Kidney glomerular epithelial cell (primary cell): ENCODE results near the gene HSD3B1.
"Not testable (repeated sequence)": the region's sequence is repeated elsewhere in the genome, so short reads cannot be mapped to it uniquely, and the experiment has no call there.

ENCODE experiments used
- DNase-seq: peaks from one replicate; lab custom pipeline; 2025; lab: John Stamatoyannopoulos, UW

HSD3B1 gene

GRCh38 chr1:119490925-119491324 lies 16.1 kb upstream of the HSD3B1 start:
- no peak for DNase-seq

- DNase-seq = no peak
Measured at GRCh38 chr1:119492763-119493162, 14.2 kb upstream of the HSD3B1 start.

GRCh38 chr1:119504831-119505230 lies 2.2 kb upstream of the HSD3B1 start:
- DNase-seq = no peak

- DNase-seq = no peak
Measured at GRCh38 chr1:119510046-119510445, 3.0 kb downstream of the HSD3B1 start.

- no peak for DNase-seq
Measured at GRCh38 chr1:119515221-119515620, 8.2 kb downstream of the HSD3B1 start.

DNA sequence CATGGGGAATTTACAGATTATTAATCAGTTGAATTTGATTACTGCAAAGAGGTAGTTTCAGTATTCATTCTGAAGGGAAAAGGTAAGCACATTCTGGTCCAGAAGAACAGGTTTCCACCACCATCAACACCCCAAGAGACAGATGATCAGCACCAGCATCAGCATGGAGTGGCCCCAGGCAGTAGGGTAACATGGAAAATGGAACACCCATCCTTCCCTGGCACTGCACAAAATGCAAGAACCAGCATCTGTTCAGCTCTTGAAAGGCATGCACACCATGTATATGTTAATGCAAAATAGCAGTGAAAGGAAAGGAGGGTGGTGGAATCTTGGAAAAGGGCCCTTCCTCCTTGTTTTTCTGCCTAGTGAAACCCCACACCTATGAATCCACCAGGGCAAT lies 9.2 kb downstream of the HSD3B1 start:
- no peak for DNase-seq

- no peak for DNase-seq
Measured at GRCh38 chr1:119516680-119517079, 9.7 kb downstream of the HSD3B1 start.

DNA sequence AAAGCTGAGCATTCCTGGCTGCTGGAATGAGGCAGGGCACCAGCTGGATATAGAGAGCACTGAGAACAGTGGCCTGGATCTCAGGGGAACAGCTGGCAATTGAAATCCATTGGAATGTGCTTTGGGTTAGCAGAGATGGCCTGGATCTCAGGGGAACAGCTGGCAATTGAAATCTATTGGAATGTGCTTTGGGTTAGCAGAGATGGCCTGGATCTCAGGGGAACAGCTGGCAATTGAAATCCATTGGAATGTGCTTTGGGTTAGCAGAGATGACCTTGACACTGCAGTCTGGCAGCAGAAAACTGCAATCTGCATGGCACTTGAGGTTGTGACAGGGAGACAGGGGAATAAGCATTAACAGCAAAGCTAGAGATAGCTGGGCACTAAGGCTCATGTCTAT lies 10.7 kb downstream of the HSD3B1 start:
- not testable (repeated sequence) for DNase-seq

- DNase-seq = no peak
Measured at GRCh38 chr1:119531606-119532323, 24.8 kb downstream of the HSD3B1 start.

- DNase-seq = no peak
Measured at GRCh38 chr1:119532324-119532910, 25.4 kb downstream of the HSD3B1 start.

DNA sequence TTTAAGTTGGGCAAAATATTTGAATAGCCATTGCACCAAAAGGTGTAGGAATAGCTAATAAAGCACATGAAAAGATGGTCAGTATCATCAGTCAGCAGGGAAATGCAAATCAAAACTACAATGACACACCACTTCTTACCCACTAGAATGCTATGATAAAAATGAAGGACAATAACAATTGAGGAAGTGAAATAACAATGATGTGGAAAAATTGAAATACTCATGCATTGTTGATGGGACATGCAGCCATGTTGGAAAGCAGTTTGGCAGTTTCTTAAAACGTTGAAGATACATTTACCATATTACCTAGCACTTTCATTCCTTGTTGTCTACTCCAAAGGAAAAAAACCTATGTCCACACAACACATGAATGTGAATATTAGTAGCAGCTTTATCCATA lies 28.4 kb downstream of the HSD3B1 start:
- no peak for DNase-seq

DNA sequence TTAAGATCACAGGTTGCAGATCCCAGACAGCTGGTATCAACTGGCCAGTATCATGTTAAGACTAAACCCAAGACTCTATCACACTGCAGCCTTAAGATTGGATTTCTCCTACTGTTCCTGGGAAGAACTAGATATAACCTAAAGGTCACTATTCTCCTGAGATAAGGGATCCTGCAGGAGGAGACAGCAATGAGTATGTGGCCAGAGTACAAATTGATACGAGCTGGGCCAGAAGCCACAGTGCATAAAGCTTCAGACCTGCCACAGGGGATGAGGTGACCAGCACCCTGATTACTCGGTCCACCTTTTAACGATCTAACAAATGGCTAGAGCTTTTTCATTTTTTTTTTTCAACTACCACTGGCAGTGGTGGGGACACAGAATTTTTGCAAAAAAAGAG lies 31.0 kb downstream of the HSD3B1 start:
- DNase-seq = no peak

- DNase-seq = no peak
Measured at GRCh38 chr1:119539636-119540035, 32.6 kb downstream of the HSD3B1 start.

DNA sequence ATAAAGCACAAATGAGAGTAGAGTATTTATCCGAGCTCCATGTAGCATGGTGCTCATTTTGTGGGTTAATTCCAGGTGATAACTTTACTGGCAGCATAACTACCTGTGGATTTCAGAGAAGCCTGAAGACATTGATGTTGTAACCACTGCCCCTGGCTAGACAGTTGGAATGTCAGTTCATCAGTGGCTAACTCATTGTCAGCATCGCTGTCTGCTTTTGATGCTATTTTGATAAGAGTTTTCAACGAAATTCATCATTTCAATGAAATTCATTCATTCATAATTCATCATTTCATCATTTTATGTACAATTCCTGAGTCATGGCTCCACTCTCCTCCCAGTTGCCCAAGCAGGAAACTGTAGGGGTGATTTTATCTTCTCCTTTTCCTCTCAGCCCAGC lies 34.4 kb downstream of the HSD3B1 start:
- DNase-seq = no peak

GRCh38 chr1:119542492-119542946 lies 35.5 kb downstream of the HSD3B1 start:
- no peak for DNase-seq

DNA sequence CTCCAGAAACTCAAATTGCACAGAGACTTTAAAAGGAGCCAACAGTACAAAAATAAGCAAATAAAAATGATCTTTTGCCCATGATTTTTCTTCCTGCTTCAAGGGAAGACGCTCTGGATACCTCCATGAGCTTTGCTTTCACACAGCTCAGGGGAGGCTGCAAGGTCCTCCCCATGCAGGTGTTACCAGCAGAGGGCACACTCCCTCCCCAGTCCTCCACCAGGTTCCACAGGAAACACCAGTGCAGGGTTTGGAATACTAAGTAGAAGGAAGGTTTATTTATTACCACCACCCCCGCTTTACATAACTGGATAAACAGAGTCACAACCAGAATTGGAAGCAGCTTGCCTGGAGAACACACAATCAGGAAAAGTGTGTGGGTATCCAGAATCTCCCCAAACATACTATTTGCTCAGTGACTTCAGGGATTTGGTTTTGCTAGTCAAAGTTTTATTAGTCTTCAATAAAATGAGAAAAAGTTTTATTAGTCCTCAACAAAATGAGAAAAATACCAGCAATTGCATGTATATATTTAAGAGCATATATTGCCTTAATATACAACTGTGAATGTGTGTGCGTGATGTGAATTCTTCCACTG lies 37.3 kb downstream of the HSD3B1 start:
- peak; percentile 0 for DNase-seq

DNA sequence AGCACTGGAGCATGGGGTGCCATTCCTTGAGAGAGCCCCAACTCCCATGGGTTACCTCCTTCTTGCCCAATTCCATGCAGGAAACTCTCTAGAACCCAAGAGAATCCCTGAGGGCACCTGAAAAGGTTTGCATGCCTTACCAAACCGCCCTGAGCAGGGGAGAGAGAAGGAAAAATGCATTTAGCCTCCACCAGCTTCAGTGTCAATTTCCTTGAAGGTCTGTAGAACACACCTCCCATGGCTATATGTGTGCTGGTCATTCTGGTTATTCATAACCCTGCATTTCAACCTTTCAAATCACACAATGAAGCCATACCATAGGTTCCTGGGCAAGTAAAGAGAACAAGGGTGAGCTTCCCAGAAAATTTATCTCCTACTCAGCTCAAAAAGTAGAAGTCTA lies 39.6 kb downstream of the HSD3B1 start:
- DNase-seq = no peak

GRCh38 chr1:119547306-119547705 lies 40.3 kb downstream of the HSD3B1 start:
- no peak for DNase-seq

DNA sequence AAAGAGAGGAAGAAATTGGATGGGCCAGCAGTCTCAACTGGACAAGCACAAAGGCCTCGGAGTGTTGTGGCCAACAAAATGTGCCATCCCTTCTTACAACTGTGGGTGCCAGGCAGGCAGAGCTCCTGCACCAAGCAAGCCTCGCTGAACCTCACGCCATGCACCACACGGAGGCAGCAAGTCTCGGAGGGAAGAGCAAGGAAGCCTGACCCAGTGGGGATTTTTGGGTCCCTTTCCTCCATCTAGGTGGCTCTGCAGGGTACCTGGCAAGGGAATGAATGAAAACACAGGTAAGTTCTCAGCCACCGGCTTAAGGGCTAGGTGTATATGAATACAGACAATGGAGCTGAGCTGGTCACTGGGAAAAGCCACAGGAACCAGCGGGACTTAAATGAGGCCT lies 40.8 kb downstream of the HSD3B1 start:
- DNase-seq = no peak

- DNase-seq = peak; percentile 49
Measured at GRCh38 chr1:119549719-119550132, 42.7 kb downstream of the HSD3B1 start.

DNA sequence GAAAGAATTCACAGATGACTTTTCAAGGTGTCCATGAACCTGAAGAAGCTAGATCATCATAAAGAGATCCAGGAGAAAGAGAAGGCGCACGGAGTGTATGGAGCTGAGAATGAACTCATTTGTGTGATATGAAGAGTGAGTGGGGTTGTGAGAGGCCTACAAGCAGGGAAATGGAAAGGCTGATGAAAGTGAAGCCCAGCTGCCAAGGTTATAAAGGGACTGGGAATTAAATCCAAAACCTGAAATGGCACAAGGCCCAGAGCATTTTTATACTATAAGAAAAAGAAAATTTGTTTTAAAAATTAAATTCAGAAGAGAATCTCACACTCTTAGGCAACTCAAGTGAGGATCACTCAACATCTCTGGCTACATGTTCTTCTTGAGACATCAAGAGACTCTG lies 43.4 kb downstream of the HSD3B1 start:
- no peak for DNase-seq

DNA sequence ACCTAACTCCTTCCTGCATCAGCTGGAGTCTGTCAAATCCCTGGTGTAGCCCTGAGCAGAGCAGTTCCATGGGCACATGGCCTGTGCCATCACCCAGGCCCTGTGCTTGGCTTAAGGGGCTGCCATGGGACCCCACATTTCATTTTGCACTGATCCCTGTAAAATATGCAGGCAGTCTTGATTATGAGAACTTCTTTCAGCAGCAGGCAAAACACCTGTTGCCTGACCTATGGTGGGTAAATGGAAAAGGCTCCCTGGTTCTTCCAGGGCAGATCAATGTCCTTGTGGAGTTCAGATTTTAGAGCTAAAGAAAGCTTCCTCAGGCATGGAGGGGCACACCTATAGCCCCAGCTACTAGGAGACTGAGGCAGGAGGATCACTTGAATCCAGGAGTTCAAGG lies 44.2 kb downstream of the HSD3B1 start:
- DNase-seq = no peak

- not testable (repeated sequence) for DNase-seq
Measured at GRCh38 chr1:119552656-119553055, 45.6 kb downstream of the HSD3B1 start.
